Myocyte (in vitro differentiated cells): Measurements from ENCODE around the gene MRPS12. TPM values are rescaled to one million over a fixed set of nuclear protein-coding genes. Genes with fewer than 3 reads are reported as not detected.
"Not testable (repeated sequence)": the region's sequence is repeated elsewhere in the genome, so short reads cannot be mapped to it uniquely, and the experiment has no call there.

Source experiments
- DNase-seq: peaks from one replicate; pipeline ENCODE4 v3.0.0-alpha.2; 2012; ENCODE audit warnings: low read depth
- polyA plus RNA-seq: library from polyadenylated mRNA; unstranded; fragments of >200 nt; gene quantifications from one replicate; pipeline ENCODE4 v1.2.1, GENCODE V29; 2012; ENCODE audit warnings: missing spikeins
- total RNA-seq: library from RNA; depleted of rRNA; stranded (reverse); fragments of >200 nt; gene quantifications from 2 replicates; pipeline ENCODE4 v1.2.3, GENCODE V29; 2014

MRPS12 gene
- total RNA-seq: 57.9 and 58.3 TPM in 2 replicates
- polyA plus RNA-seq: 43.5 TPM

DNA sequence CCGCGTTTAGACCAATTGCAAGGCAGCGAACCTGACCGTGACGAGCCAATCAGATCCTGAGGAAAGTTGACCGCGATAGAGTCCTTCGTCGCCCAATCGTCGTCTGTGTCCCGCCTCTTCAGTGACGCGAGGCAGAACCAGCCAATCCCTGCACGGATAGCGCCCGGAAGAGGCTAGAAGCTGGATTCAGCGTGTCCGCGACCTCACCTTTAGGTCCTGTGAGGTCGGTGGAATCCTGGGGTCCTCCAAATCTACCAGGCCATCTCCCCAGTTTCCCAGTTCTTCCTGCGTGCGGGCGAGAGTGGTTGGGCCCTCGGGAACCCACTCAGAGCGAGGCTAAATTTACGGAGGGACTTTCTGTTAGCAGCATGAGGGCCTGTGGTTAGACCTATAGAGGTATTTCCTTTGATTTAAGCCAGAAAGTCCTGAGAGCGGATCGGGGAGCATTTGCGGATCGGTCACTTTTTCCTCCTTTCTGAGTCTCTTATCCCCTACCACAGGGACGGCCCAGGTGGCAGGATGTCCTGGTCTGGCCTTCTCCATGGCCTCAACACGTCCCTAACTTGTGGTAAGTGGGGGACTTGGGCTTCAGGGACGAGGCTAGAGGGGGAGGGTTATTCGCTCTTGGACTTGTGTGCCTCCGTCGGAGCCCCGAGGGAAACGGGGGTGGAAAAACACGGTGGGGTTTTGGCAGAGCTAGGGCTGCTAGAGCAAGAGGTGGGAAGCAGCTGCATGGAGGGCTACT lies at the start of gene MRPS12:
TSS of gene MRPS12 (plus strand) at position 169 of the 745 bp plus-strand sequence. CDS start at position 520, 351 bp downstream.
- DNase-seq: peak; percentile 99

DNA sequence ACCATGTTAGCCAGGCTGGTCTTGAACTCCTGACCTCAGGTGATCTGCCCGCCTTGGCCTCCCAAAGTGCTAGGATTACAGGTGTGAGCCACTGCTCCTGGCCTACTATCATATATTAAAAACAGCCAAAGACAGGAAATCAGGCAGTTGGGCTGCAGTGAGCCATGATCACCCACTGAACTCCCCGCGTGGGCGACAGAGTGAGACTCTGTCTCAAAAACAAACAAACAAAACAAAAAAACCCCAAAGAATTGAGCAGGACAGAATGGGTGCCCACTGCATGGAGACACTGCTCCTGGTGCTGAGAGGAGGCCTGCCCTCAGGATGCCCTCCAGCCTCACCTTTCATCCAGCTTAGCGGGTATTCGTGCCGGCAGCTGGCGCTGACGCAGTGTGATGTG lies 47.5 kb upstream of the MRPS12 start:
- no peak for DNase-seq

DNA sequence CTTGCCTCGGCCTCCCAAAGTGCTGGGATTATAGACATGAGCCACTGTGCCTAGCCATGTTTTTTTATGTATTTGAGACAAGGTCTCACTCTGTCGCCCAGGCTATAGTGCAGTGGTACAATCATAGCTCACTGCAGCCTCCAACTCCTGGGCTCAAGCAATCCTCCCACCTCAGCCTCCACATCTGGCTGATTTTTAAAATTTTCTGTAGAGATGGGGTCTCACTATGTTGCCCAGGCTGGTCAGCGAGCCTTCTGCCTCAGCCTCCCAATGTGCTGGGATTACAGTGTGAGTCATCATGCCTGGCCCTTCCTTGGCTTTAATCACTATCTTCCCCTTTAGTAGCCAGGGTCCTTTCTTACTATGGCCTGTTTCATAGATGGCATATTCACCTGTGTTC lies 46.1 kb upstream of the MRPS12 start:
- DNase-seq: not testable (repeated sequence)

DNA sequence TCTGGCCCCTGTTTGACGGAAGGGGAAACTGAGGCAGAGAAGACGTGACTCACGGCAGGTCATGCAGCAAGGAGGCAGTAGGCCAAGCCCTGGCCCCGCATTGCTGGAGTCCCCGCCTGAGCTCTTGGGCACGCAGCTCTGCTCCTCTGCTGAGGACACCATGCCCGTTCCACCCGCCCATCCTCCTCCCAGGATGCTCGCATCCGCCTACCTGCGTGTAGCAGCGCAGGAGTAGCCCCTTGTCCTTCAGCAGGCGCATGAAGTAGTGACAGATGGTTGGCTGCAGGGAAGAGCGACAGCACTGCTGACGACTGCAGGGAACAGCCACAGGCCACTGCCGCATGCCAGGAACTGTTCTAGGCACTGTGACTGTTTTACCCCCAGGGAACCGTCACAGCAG lies 41.9 kb upstream of the MRPS12 start:
- no peak for DNase-seq

DNA sequence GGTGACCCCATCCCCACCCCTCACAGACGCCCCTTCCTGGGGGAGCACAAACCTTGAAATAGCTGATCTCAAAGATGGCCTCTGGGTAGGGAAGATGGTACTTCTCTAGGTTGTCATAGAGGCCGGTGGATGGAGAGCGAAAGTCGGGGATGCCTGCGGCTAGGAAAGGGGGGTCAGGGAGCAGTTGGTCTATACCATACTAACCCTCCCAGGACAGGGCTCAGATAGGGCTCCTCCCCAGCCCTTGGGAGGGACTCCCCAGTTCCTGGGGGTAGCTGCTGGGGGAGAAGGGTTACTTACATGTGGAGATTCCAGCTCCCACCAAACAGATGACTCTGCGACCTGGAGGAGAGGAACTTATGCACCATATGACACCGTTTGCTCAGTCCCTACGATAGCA lies 40.9 kb upstream of the MRPS12 start:
- DNase-seq: no peak

DNA sequence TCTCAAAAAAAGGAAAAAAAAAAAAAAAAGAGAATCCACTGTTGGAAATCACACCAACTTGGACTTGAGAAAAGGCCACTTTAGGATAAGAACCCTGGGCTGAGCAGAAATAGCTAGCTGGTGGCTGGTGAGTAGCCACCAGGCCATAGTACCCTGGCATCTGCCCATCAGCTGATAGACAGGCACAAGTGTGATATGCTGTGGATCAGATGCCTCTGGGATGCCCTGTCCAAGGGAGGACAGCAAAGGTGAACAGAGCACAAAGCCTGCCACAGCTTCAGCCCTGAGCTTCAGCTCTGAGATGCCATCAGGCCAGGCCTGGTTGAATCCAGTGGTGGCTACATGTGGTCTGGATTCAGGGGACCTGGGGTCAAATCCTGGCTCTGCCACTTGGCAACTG lies 40.1 kb upstream of the MRPS12 start:
- peak; percentile 97 for DNase-seq

DNA sequence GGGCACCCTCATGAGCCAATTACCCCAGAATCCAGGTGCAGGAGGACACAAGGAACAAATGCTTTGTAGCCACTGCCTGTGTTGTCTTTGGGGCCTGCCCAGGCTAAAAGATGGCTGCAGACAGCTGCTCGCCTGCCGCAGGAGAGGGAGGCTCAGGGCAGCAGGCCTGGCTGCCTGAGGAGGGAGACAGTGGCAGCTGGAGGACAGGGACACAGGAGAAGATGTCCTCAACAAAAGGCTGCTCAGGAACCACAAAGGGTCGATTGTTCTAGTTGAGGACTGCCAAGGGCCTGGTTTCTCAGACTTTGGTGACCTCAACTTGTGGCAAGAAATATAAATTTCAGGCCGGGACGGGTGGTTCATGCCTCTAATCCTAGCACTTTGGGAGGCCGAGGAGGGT lies 39.0 kb upstream of the MRPS12 start:
- peak; percentile 96 for DNase-seq

DNA sequence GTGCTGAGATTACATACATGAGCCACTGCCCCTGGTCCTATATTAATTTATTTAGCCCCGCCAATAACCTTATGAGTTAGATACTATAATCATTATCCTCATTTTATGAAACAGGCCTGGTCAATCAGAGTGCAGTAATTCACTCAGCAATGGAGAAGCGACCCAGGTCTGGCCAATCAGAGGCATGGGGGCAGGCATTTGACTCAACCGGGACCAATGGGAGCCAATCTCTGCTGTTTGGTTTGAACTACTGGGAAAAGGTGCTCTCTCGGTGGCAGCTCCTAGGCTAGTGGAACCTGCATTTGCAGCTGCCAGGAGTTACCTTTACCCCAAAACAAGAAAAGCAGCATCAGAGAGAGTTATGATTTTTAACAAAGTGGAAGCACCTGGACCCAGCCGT lies 37.9 kb upstream of the MRPS12 start:
- DNase-seq: no peak

DNA sequence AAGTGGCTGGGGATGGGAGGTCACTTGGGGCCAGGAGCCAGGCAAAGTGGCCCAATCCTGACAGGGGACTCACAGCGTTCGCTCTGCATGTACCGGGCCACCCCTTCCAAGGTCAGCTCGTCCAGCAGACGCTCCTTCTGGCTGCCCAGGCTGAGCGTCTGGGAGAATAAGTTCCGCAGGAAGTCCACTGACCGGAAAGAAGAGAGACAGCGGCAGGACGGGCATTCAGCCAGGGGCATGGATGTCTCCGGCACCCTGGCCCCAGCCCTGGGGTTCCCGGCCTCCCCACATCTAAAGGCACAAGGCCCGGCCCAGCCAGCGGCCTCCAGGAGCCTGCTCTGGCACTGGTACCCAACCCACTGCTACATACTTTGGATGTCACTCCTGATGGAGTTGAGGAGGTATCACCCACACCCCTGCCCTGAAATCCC lies 37.4 kb upstream of the MRPS12 start:
- no peak for DNase-seq

DNA sequence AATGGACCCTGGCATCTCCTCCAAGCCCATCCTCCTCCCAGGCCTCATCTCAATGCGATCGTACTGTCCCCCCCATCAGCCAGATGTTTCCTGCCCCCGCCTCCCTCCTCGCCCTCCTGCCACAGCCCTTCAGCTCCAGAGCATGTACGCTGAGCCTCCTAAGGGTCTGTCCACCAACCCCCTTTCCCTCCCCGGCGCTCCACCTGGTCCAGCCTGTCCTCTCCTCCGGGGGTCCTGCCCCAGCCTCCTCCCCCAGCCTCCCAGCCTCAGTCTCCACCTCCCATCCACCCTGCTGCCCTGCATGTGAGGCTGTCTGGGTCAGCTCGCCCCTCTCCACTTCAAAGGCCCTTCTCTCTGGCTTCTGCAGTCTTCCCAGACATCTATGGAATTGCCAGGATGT lies 35.8 kb upstream of the MRPS12 start:
- DNase-seq: no peak

DNA sequence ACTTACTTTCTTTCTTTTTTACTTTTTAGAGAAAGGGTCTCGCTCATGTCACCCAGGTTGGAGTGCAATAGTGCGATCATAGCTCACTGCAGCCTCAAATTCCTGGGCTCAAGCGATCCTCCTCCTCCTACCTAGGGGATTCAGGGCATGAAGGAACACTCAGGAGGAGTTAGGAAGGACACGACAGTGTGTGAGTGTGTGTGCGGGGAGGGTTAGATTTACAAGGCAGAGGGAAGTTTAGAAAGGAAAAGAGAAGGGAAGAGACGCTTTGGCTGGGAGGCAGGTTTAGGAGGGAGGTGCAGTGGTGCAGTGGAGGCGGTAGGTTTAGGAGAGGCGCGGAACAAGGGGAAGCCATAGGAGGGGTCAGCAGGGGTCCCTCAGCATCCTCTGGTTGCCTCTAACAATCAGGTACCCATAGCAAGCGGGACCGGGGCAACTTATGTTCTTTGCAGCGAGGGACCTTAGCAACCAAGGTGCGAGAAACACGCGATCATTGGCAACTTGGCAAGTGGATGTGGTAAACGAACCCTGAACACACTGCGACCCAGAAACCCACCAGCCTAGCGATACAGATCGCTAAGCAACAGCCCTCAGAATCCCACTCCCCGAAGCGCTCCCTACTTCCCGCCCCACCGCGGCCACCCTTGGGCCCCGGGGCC lies 31.8 kb upstream of the MRPS12 start:
- no peak for DNase-seq

DNA sequence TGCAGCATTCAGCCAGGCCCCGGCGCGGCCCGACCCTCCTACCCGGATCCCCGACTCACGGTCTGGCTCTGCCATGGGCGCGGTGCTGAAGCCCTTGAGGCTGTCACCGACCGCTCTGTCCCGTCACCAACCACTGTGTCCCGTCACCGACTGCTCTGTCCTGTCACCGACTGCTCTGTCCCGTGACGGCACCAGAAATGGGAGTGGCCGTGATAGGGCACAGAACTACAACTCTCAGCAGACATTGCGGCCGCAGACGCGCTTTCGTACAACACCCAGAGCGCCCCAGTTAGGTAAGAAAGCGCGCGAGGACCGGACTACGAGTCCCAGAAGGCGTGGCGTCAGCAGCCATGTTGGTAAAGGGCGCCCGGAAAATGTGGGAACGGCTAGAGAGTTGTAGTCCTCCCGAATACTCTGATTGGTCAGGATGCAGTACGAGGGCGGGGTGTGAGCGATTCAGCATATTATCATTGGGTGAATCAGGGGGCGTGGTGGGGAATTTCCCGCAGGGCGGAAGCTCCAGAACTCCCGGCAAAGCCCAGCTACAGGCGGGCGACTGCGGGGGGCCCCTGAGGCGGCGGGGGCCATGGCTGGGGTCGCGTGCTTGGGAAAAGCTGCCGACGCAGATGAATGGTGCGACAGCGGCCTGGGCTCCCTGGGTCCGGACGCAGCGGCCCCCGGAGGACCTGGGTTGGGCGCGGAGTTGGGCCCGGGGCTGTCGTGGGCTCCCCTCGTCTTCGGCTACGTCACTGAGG lies 31.1 kb upstream of the MRPS12 start, which contains the start of the genes NFKBIB and SIRT2:
TSS of gene NFKBIB (plus strand) at position 523 of the 755 bp plus-strand sequence. CDS start at position 587, 64 bp downstream.
TSS of gene SIRT2 (minus strand) at position 172 of the 755 bp plus-strand sequence. CDS start at position 75, 97 bp downstream.
- DNase-seq: peak; percentile 100

DNA sequence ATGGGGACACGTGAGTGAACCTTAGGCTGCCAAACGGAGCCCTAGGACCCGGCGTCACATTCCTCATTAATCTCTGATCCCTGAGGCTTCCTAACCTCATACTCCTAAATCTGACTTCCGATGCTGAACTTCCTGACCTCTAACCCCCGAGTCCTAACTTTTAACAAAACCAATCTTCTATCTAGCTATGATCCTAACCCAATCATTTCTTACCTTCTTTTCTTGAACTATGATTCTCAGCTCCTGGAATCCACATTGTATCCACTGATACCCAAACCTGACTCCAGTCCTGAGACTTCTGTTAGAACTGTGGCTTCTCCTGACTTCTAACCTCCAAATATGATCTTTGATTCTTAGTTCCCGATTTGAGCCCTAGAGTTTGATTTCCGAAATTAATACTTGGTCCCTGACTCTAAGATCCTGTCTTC lies 30.5 kb upstream of the MRPS12 start:
- peak; percentile 84 for DNase-seq

DNA sequence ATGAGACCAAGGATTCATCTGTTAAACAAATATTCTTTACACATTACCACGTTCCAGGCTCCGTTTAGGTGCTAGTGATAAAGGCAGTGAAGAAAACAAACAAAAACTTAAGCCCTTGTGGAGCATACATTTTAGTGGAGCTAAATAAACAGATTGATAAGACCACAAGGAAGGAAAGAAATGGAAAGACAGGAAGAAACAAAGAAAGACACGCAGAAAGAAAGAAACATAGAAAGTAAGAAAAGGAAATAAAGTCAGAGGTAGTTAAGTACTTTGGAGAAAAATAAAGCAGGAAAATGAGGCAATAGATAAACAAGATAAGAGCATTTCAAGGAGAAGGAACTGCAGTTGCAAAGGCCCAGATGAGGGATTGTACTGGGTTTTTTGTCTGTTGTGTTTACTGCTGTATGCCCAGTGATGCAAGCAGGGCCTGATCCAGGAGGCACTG lies 30.0 kb upstream of the MRPS12 start:
- no peak for DNase-seq

DNA sequence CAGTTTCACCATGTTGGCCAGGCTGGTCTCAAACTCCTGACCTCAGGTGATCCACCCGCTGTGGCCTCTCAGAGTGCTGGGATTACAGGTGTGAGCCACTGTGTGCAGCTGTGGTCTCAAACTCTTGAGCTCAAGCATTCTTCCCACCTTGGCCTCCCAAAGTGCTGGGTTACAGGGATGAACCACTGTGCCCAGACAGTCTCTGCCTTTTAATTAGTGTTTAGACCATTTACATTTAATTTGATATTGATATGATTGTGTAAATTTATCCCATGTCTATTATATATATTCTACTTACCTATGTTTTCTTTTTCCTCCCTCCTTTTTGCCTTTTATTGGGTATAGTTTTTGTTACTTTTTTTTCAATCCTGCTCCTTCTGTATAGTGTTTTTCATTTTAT lies 29.1 kb upstream of the MRPS12 start:
- no peak for DNase-seq

DNA sequence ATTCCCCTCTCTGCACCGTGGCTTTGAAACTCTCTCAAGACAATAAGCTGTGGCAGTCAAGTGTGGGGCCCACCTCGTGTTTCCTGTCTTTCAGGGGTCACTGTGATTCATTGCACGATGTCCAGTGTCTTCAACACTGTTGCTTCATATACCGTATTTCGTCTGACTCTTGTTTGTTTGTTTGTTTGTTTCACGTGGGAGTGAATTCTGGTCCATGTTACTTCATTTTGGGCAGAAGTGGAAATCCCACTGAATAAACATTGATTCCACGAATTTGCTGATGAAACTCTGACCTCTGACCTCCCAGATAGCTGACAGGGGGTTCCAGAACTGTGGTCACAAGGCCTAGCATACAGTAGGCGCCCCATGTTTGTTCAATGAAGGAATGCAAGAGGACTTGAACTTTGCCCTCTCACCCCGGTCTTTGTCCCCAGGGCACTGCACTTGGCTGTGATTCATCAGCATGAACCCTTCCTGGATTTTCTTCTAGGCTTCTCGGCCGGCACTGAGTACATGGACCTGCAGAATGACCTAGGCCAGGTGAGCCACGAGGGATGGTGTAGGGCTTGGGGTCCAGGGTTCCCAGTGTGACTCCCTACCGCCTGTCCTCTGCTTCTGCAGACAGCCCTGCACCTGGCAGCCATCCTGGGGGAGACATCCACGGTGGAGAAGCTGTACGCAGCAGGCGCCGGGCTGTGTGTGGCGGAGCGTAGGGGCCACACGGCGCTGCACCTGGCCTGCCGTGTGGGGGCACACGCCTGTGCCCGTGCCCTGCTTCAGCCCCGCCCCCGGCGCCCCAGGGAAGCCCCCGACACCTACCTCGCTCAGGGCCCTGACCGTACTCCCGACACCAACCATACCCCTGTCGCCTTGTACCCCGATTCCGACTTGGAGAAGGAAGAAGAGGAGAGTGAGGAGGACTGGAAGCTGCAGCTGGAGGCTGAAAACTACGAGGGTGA lies 25.9 kb upstream of the MRPS12 start:
- no peak for DNase-seq

DNA sequence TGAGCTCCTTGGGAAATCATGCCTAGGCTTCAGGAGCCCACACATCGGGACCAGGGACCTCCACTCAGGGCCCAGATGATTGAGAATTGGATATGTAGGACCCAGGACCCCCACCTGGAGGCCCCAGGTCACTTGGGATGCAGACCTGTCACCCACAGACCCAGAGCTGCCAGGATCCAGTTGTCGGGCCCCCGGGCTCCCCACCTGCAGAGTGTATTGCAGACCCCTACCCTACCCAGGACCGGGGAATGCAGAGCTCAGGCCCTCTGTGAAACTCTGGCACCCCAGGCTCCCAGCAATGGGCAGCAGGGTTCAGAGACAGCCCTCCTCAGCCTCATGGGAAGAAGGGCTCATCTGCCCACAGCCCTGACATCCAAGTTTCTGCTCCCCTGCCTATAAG lies 25.1 kb upstream of the MRPS12 start:
- no peak for DNase-seq

DNA sequence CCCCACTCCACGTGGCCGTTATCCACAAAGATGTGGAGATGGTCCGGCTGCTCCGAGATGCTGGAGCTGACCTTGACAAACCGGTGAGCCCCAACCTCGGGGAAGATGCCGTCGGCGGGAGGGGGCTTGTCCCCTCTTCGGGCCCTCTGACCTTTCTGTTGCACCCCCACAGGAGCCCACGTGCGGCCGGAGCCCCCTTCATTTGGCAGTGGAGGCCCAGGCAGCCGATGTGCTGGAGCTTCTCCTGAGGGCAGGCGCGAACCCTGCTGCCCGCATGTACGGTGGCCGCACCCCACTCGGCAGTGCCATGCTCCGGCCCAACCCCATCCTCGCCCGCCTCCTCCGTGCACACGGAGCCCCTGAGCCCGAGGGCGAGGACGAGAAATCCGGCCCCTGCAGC lies 23.5 kb upstream of the MRPS12 start:
- DNase-seq: no peak

DNA sequence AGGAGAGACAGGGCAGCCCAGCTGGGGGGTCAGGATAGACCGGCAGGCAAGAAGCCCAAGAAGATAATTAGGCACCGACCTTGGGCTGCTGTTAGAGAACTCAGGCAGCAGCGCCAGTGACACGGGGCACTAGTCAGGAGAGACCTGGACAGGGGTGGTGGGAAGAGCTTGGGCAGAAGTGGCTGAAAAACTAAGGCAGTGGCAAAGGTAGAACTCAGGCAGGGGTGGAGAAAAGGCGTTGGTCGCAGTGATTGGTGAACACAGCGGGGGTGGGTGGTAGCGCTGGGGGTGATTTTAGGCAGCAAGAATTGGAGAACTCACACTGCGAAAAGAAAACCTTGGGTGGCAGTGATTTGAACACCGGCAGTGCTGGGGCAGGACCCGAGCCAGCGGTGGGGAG lies 23.1 kb upstream of the MRPS12 start:
- no peak for DNase-seq

DNA sequence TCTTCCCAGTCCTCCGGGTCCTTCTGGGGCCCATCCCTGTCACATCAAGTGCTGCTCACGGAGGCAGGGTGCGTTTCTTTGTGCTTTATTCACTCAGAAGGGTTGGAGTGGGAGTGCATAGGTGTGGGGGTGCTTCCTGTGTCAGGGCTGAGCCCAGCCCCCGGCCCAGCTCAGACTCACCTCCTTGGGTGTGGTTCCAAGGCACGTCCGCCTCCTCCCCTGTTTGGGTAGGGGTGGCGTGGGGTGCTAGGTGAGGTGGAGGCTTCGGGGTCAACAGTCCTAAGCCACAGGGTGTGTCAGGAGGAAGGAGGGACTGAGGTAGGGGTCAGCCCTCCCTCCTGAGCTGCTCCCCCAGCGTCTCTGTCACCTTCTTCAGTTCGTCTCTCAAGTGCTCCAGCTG lies 21.8 kb upstream of the MRPS12 start:
- DNase-seq: no peak

DNA sequence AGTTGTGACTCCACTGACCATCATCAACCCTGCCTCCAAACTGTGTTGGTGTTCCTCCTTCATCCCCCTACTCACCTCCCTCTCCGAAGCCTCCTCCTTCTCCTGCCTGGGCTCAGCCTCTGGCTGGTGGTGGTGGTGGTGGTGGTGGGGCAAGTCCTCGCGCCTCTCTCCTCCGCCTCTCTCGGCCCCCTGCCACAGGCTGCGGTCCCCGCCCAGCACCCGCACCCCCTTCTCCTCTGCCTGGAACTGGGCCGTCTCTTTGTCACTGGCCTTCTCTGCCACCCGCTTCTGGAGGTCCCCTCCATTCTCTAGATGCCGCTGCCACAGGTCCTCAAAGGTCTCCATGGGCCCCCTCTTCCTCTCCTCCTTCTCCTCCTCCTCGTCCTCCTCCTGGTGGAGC lies 20.3 kb upstream of the MRPS12 start:
- no peak for DNase-seq
